ENCODE results near the gene SSUH2.

- no peak for TF ChIP-seq CTCF (IDR thresholded peaks at IDR 0.05)
- no peak for TF ChIP-seq ZFX (IDR thresholded peaks at IDR 0.05; ENCODE audit: borderline replicate concordance)
These were observed 49.3 kb downstream of the SSUH2 start for GRCh38 chr3:8595252-8595651.

All from 22Rv1 (cell line).